ENCODE measurements around the gene QPCT. TPM values are rescaled to one million over a fixed set of nuclear protein-coding genes. Genes with fewer than 3 reads are reported as not detected.
A peak's percentile ranks its signal among the peaks of the same experiment; 100 is the strongest.
"Not testable (repeated sequence)": the region's sequence is repeated elsewhere in the genome, so short reads cannot be mapped to it uniquely, and the experiment has no call there.

The QPCT gene
- total RNA-seq, 1 experiment from 2014 or later: not detected

DNA sequence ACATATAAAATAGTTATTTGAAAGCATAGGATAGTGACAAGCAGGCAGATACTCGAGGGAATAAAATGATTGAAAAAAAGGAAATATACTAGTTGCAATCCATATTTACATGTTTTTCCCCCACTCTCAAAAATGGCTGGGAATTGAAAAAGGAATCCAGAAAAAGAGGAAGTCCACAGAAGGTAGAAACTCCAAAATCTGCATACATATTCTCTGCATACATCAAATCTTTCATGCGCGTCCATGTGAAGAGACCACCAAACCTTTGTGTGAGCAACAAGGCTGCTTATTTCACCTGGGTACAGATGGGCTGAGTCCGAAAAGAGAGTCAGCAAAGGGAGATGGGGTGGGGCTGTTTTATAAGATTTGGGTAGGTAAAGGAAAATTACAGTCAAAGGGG, 36.4 kb downstream of the QPCT start:
- DNase-seq (ENCODE audit: low spot score); in situ Hi-C loops (cut with HindIII; ENCODE audit: low sequenced_read_pairs): not testable (repeated sequence)

DNA sequence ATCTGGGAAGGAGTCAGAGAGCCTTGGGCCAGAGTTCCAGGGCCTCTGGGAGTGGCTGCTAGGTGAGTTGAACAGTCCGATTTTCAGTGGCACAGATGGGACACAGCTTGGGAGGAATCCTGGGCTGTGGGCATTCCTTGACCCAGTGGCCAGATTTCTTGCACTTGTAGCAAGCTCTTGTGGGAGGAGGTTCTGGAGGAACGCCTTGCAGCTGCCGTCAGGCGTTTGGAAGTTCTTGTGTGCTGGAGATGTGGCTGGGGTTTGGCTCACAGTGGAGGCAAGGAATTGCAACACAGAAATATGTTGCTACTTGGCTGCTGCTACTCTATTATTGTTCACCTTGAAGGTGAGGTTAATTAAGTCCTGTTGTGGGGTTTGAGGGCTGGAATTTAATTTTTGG, 39.8 kb downstream of the QPCT start:
- DNase-seq (ENCODE audit: low spot score); in situ Hi-C loops (cut with HindIII; ENCODE audit: low sequenced_read_pairs): not testable (repeated sequence)

- in situ Hi-C loops (cut with HindIII; ENCODE audit: low sequenced_read_pairs): no loop called here
- DNase-seq (ENCODE audit: low spot score): no peak
Measured at GRCh38 chr2:37387148-37387835, 42.9 kb downstream of the QPCT start.

DNA sequence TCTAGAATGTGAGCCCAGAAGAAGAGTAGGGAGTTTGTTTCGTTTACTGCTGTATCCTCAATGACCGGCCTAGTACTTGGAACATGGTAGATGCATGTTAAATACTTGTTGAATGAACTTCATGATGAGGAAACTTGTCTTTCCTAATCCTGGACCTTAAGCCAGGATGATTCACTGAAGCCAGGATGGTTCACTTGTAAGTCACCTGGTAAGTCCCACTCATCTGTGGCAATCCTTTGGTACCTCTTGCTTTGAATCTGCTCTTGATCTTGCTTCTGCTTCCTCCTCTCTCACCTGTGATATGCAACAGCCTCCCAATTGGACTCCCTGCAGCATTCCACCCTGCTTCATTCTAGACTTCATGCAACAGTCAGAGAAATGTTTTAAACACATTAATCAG, 43.6 kb downstream of the QPCT start:
- in situ Hi-C loops (cut with HindIII; ENCODE audit: low sequenced_read_pairs): no loop called here

GRCh38 chr2:37389395-37389794, 45.0 kb downstream of the QPCT start:
- in situ Hi-C loops (cut with HindIII; ENCODE audit: low sequenced_read_pairs): no loop called here
- no peak for DNase-seq (ENCODE audit: low spot score)

More for the DNA sequence above, 43.6 kb downstream of the QPCT start:
- no peak for DNase-seq (ENCODE audit: low spot score)

- in situ Hi-C loops (cut with HindIII; ENCODE audit: low sequenced_read_pairs): no loop called here
- DNase-seq (ENCODE audit: low spot score): no peak
Measured at GRCh38 chr2:37389989-37390765, 45.7 kb downstream of the QPCT start.

GRCh38 chr2:37390777-37391176, 46.3 kb downstream of the QPCT start:
- in situ Hi-C loops (cut with HindIII; ENCODE audit: low sequenced_read_pairs): no loop called here
- DNase-seq (ENCODE audit: low spot score): no peak

- in situ Hi-C loops (cut with HindIII; ENCODE audit: low sequenced_read_pairs): no loop called here
- DNase-seq (ENCODE audit: low spot score): no peak
Measured at GRCh38 chr2:37391711-37392110, 47.3 kb downstream of the QPCT start.

DNA sequence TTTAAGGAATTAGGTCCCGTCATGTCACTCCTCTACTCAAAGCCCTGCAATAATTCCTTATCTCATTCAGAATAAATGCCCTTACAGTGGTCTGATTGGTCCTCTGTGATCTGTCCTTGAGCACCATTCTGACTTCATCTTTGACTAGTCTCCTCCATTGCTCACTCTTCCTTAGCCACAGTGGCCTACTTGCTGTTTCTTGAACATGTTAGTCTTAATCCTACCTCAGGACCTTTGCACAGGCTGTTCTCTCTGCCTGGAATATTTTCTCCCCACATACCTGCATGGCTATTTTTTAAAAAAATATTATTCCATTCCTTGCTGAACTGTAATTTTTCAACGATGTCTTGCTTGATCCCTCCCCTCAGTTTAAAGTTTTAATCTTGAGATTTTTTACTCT, 48.0 kb downstream of the QPCT start:
- in situ Hi-C loops (cut with HindIII; ENCODE audit: low sequenced_read_pairs): no loop called here
- DNase-seq (ENCODE audit: low spot score): no peak

DNA sequence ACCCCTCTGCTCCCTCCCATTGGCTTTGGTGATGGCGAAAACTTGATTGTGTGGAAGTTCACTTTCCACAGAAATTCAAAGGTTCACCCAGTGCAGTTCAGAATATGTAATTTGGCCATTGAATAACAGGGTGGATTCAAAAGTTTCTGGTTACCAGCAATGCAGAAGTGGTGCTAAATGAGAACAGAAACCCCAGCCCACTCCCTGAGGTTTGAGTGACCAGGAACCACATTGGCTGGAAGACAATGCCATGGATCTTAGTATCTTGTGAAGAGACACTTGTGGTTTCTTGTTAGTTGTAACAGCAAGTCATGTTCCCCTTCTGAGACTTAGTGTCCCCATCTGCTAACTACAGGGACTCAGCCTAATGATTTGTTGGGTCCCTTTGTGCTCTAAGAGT, 49.8 kb downstream of the QPCT start:
- in situ Hi-C loops (cut with HindIII; ENCODE audit: low sequenced_read_pairs): no loop called here

GRCh38 chr2:37394796-37395555, 50.5 kb downstream of the QPCT start:
- no peak for DNase-seq (ENCODE audit: low spot score)
- in situ Hi-C loops (cut with HindIII; ENCODE audit: low sequenced_read_pairs): no loop called here

More for the DNA sequence above, 49.8 kb downstream of the QPCT start:
- no peak for DNase-seq (ENCODE audit: low spot score)

DNA sequence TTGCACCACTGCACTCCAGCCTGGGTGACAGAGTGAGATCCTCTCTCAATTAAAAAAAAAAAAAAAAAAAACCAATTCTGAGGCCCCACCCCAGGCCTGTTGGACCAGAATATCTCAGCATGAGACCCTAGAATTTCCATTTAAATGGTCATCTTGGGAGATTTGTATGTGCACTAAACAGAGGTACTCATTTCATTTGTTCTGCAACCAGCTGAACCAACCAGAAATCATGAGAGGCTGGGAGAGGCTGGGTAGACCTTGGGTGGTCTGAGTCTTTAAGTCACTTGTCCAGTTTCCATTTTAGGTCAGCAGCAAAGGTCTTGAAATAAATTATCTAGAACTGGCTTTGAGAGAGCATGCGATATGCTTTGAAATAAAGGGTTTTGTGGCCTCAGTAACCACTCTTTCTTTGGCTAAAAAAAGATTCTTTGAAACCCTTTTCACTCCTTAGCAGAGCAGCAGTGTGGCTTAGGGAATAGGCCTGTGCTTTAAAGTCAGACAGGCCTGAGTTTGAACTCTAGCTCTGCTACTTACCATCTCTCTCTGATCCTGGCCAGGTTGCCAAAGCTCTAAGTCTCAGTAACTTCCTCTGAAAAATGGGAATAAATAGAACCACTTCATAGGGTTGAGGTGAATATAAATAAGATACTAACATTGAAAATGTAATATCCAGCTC, 52.6 kb downstream of the QPCT start:
- in situ Hi-C loops (cut with HindIII; ENCODE audit: low sequenced_read_pairs): no loop called here
- no peak for DNase-seq (ENCODE audit: low spot score)

GRCh38 chr2:37398990-37399389, 54.6 kb downstream of the QPCT start:
- in situ Hi-C loops (cut with HindIII; ENCODE audit: low sequenced_read_pairs): no loop called here
- no peak for DNase-seq (ENCODE audit: low spot score)

DNA sequence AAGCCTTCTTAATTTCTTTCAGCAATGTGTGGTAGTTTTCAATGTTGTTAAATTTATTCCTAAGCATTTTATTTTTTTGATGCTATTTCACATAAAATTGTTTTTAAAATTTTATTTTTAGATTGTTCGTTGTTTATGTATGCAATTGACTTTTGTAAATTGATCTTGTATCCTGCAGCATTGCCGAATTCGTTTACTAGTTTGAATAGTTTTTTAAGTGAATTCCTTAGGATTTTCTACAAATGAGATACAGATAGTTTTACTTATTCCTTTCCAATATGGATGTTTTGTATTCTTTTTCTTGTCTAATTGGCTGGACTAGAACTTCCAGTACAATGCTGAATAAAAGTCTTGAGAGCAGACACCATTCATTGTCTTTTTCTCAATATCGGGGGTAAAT, 55.6 kb downstream of the QPCT start:
- DNase-seq (ENCODE audit: low spot score): no peak
- in situ Hi-C loops (cut with HindIII; ENCODE audit: low sequenced_read_pairs): loop anchor here (25.0 kb wide), 1 partner anchor 437 kb away; no protein-coding TSS in a partner anchor

GRCh38 chr2:37402636-37403035, 58.2 kb downstream of the QPCT start:
- DNase-seq (ENCODE audit: low spot score): no peak
- in situ Hi-C loops (cut with HindIII; ENCODE audit: low sequenced_read_pairs): loop anchor here (25.0 kb wide), 1 partner anchor 435 kb away; no protein-coding TSS in a partner anchor

DNA sequence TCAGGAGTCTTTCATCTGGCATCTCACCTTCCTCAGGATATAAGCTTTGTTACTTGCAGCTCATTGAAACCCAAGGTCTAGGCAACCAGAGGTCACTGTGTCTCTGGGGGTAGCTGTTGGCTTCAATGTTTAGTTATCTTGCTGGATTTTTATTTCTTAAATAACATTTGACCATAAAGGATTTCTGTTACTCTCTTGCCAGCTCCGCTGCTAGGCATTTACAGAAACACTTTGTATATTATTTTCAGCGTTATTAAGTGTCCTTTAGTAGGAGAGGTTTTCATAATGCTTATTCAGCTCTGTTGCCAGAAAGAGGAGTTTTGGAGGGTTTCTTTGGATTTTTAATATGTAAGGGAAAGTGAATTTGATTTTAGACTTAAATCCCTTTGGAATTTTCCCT, 61.4 kb downstream of the QPCT start:
- DNase-seq (ENCODE audit: low spot score): no peak
- in situ Hi-C loops (cut with HindIII; ENCODE audit: low sequenced_read_pairs): loop anchor here (25.0 kb wide), 1 partner anchor 432 kb away; no protein-coding TSS in a partner anchor

DNA sequence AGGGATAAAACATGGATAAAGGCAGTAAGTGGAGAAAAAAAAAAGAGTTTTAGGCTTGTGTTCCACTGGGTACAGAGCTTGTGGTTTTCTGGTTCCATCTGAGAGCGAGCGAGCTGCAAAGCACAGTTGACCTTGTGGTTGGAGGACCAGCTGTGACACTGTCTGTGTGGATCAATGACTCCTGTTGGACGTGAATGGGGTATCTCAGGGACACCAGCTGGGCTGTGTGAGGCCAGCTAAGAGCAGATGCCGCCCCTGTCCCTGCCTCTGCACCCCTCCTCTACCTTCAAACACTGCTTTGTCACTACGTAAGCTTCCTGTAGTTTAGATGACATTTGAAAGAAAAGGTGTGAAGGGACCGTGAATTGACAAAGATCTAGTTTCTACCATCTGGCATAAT, 67.8 kb downstream of the QPCT start:
- DNase-seq (ENCODE audit: low spot score): no peak
- in situ Hi-C loops (cut with HindIII; ENCODE audit: low sequenced_read_pairs): loop anchor here (25.0 kb wide), 1 partner anchor 425 kb away; no protein-coding TSS in a partner anchor

- not testable (repeated sequence) for DNase-seq (ENCODE audit: low spot score)
- in situ Hi-C loops (cut with HindIII; ENCODE audit: low sequenced_read_pairs): loop anchor here (25.0 kb wide), 1 partner anchor 423 kb away; no protein-coding TSS in a partner anchor
Measured at GRCh38 chr2:37413911-37414469, 69.6 kb downstream of the QPCT start.

DNA sequence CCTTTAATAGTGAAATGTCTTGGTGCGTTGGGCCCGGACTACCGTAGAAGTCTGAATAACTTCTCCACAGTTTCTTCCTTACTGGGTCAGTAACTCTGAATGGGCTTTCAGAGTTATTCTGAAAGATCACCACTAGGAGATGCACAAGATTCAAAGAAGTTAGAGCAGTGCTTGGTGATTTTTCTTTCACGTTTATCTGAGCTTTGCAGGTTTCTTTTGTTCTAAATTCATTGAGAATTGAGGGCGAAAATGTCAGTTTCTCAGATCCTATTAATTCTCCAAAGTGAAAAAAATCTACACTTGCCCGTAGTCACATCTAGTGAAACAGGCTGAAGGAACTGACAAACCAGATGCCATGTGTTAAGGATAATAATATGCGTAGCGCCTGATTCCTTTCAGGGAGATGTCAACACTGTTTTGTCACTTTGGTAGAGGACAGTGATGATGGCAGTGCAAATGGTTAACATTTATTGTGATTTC, 70.1 kb downstream of the QPCT start:
- DNase-seq (ENCODE audit: low spot score): peak; percentile 32
- in situ Hi-C loops (cut with HindIII; ENCODE audit: low sequenced_read_pairs): loop anchor here (25.0 kb wide), 1 partner anchor 423 kb away; no protein-coding TSS in a partner anchor
